Activated CD8-positive, alpha-beta memory T cell treated with anti-CD3 and anti-CD28 coated beads, Interleukin-2, amount 50 U/mL, for 4 hours (primary cell): ENCODE results near the gene UBE3B.

Experiments used
- DNase-seq: peaks from one replicate; pipeline ENCODE4 v3.0.0-alpha.2; 2020

Gene UBE3B

GRCh38 chr12:109578330-109578927 lies 101.0 kb downstream of the UBE3B start:
- DNase-seq: no peak

GRCh38 chr12:109579639-109580038 lies 102.2 kb downstream of the UBE3B start:
- DNase-seq: no peak

- DNase-seq: no peak
Observed at GRCh38 chr12:109580272-109580671, 102.8 kb downstream of the UBE3B start.

GRCh38 chr12:109580684-109581333 lies 103.4 kb downstream of the UBE3B start:
- no peak for DNase-seq

- DNase-seq: no peak
Observed at GRCh38 chr12:109581334-109581691, 103.9 kb downstream of the UBE3B start.

- no peak for DNase-seq
Observed at GRCh38 chr12:109581856-109582255, 104.4 kb downstream of the UBE3B start.

- no peak for DNase-seq
Observed at GRCh38 chr12:109582636-109583035, 105.2 kb downstream of the UBE3B start.

- DNase-seq: no peak
Observed at GRCh38 chr12:109583733-109584132, 106.3 kb downstream of the UBE3B start.
